Ishikawa (cell line): ENCODE measurements around the gene FBRSL1.

ENCODE experiments used
- CREB1 ChIP-seq: IDR thresholded peaks from 2 replicates; pipeline ENCODE4 v1.6.1; 2012; ENCODE audit warnings: low read depth
- EP300 ChIP-seq: IDR thresholded peaks from 2 replicates; pipeline ENCODE4 v1.6.1; 2012; ENCODE audit warnings: borderline replicate concordance
- FOXM1 ChIP-seq: IDR thresholded peaks from 2 replicates; pipeline ENCODE4 v1.6.1; 2012; ENCODE audit warnings: low read depth, borderline replicate concordance
- RAD21 ChIP-seq: IDR thresholded peaks from 2 replicates; pipeline ENCODE4 v1.6.1; 2012; ENCODE audit warnings: low read depth
- REST ChIP-seq: IDR thresholded peaks from 2 replicates; pipeline ENCODE4 v1.6.1; 2012; ENCODE audit warnings: low read depth, mild to moderate bottlenecking
- TAF1 ChIP-seq: IDR thresholded peaks from 2 replicates; pipeline ENCODE4 v1.6.1; 2012; ENCODE audit warnings: low read depth, mild to moderate bottlenecking
- TEAD4 ChIP-seq: IDR thresholded peaks from 2 replicates; pipeline ENCODE4 v1.6.1; 2012
- USF1 ChIP-seq: IDR thresholded peaks from 2 replicates; pipeline ENCODE4 v1.6.1; 2012
- YY1 ChIP-seq: IDR thresholded peaks from 2 replicates; pipeline ENCODE4 v1.6.1; 2012; ENCODE audit warnings: low read depth
- ZBTB7A ChIP-seq: IDR thresholded peaks from 2 replicates; pipeline ENCODE4 v1.6.1; 2012; ENCODE audit warnings: low read depth

GRCh38 chr12:132476038-132476414 lies 13.9 kb upstream of the FBRSL1 start:
- TF ChIP-seq TAF1 (no peak), EP300 (no peak), TEAD4 (no peak), RAD21 (no peak), YY1 (no peak), USF1 (no peak), CREB1 (no peak), REST (no peak), ZBTB7A (no peak), FOXM1 (no peak)
